Panc1 (cell line): ENCODE measurements around the gene GNAI3. TPM values are rescaled to one million over a fixed set of nuclear protein-coding genes. Genes with fewer than 3 reads are reported as not detected.

Experiments
- ATAC-seq: fragments of 200-7000 bp; cut with Tn5 transposase; 2 replicates; pipeline ENCODE4 v1.9.1; 2020; ENCODE audit warnings: mild to moderate bottlenecking, moderate library complexity
- BruUV-seq: library from RNA; stranded (reverse); fragments of 400-500 nt; replicated peaks from 2 replicates; lab custom pipeline; 2021; lab: Mats Ljungman, UMichigan
- CTCF ChIA-PET: fragments of 300-600 bp; sonication (Branson Sonifier 250); formaldehyde crosslinking; loops from one replicate; lab custom pipeline; 2022; ENCODE audit warnings: antibody characterized with exemption; lab: Charles Lee
- POLR2A ChIA-PET: fragments of 300-600 bp; sonication (Branson Sonifier 250); formaldehyde crosslinking; loops from one replicate; lab custom pipeline; 2022; ENCODE audit warnings: antibody characterized with exemption; lab: Charles Lee
- DNase-seq: peaks from one replicate; pipeline ENCODE4 v3.0.0-alpha.2; 2010; ENCODE audit warnings: low read depth, low spot score
- H3K27ac ChIP-seq: 2 replicates; pipeline ENCODE4 v1.5.1; 2011; ENCODE audit warnings: mild to moderate bottlenecking, low read length, inconsistent platforms
- H3K27me3 ChIP-seq: fragments of 200-500 bp; sonication (Bioruptor generic); 2 replicates; pipeline ENCODE4 v1.6.0; 2014; ENCODE audit warnings: low read length, inconsistent platforms; ENCODE audit not compliant: control insufficient read depth, insufficient read depth
- H3K36me3 ChIP-seq: fragments of 200-500 bp; sonication (Bioruptor generic); 2 replicates; pipeline ENCODE4 v1.5.1; 2014; ENCODE audit warnings: inconsistent platforms, mild to moderate bottlenecking, low read length, moderate library complexity; ENCODE audit not compliant: control insufficient read depth, insufficient read depth
- H3K4me1 ChIP-seq: 2 replicates; pipeline ENCODE4 v1.5.1; 2011; ENCODE audit warnings: inconsistent platforms, mild to moderate bottlenecking, low read length, moderate library complexity; ENCODE audit not compliant: control insufficient read depth, insufficient read depth
- H3K4me3 ChIP-seq, 2 experiments: 2 replicates each; pipeline ENCODE4 v1.5.1; 2011 to 2012; ENCODE audit warnings: low read depth in 2 of 2, low read length in 2 of 2, mild to moderate bottlenecking in 2 of 2, inconsistent platforms in 1 of 2, moderate library complexity in 1 of 2
- H3K9me3 ChIP-seq: fragments of 200-500 bp; sonication (Bioruptor generic); 2 replicates; pipeline ENCODE4 v1.5.1; 2014; ENCODE audit warnings: low read depth, mild to moderate bottlenecking, inconsistent platforms, low read length, moderate library complexity; ENCODE audit not compliant: control insufficient read depth, insufficient read depth
- POLR2AphosphoS5 ChIP-seq: IDR thresholded peaks from 2 replicates; pipeline ENCODE4 v1.6.1; 2012; ENCODE audit warnings: mild to moderate bottlenecking, low read depth, low read length, moderate library complexity
- SIN3A ChIP-seq: IDR thresholded peaks from 2 replicates; pipeline ENCODE4 v1.6.1; 2012; ENCODE audit warnings: low read depth, mild to moderate bottlenecking, low read length, moderate library complexity, borderline replicate concordance; ENCODE audit not compliant: insufficient read depth
- TCF7L2 ChIP-seq: IDR thresholded peaks from 2 replicates; pipeline ENCODE4 v1.6.1; 2011; ENCODE audit warnings: mild to moderate bottlenecking, low read depth, low read length, inconsistent platforms
- in situ Hi-C: cut with HindIII; loops from 2 replicates; pipeline ENCODE4 v1.10.0; 2016; ENCODE audit warnings: low sequenced_read_pairs, low pct_unique_long_range_greater_than_20kb
- intact Hi-C: fragments of 100-400 bp; cut with micrococcal nuclease; formaldehyde crosslinking; loops from one replicate; pipeline ENCODE4 v1.10.0; 2022; ENCODE audit not compliant: unreplicated experiment
- total RNA-seq: library from RNA; stranded (reverse); gene quantifications from one replicate; pipeline ENCODE4 v1.2.1, GENCODE V29; 2021; ENCODE audit not compliant: unreplicated experiment
- TF ChIP-seq, protein P1 (sequence below): fragments of 450-650 bp; IDR thresholded peaks from 2 replicates; pipeline ENCODE4 v1.5.1; 2017; ENCODE audit warnings: mild to moderate bottlenecking
- TF ChIP-seq, protein P2 (sequence below), 2 experiments: IDR thresholded peaks; 2 replicates each; pipeline ENCODE4 v1.6.1; 2011 to 2012; ENCODE audit warnings: low read depth in 2 of 2, control low read depth in 1 of 2, low read length in 1 of 2, mild to moderate bottlenecking in 1 of 2, moderate library complexity in 1 of 2; ENCODE audit not compliant: insufficient read depth in 1 of 2

Gene GNAI3
- total RNA-seq, 1 experiment from 2014 or later, result 6.4 TPM

DNA sequence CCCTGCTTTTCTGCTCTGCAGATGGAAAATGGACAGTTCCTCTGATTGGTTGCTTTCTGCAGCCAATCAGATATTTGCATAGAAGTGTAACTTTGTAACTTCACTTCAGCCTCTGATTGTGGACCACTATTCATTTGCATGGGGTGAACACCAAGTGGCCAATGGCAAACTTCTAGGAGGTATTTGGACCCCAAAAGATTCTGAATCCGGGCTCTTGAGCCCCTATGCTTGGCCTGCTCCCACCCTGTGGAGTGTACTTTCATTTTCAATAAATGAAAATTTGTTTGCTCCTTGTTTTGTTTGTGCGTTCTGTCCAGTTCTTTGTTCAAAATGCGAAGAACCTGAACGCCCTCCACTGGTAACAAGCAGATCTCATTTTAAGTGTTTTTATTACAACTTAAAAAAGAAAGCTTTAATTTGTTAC, 101.1 kb downstream of the GNAI3 start:
- no peak for TF ChIP-seq POLR2AphosphoS5
- TF ChIP-seq, protein P1, sequence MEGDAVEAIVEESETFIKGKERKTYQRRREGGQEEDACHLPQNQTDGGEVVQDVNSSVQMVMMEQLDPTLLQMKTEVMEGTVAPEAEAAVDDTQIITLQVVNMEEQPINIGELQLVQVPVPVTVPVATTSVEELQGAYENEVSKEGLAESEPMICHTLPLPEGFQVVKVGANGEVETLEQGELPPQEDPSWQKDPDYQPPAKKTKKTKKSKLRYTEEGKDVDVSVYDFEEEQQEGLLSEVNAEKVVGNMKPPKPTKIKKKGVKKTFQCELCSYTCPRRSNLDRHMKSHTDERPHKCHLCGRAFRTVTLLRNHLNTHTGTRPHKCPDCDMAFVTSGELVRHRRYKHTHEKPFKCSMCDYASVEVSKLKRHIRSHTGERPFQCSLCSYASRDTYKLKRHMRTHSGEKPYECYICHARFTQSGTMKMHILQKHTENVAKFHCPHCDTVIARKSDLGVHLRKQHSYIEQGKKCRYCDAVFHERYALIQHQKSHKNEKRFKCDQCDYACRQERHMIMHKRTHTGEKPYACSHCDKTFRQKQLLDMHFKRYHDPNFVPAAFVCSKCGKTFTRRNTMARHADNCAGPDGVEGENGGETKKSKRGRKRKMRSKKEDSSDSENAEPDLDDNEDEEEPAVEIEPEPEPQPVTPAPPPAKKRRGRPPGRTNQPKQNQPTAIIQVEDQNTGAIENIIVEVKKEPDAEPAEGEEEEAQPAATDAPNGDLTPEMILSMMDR, result peak; percentile 43
- no peak for TF ChIP-seq SIN3A
- TF ChIP-seq, protein P2, sequence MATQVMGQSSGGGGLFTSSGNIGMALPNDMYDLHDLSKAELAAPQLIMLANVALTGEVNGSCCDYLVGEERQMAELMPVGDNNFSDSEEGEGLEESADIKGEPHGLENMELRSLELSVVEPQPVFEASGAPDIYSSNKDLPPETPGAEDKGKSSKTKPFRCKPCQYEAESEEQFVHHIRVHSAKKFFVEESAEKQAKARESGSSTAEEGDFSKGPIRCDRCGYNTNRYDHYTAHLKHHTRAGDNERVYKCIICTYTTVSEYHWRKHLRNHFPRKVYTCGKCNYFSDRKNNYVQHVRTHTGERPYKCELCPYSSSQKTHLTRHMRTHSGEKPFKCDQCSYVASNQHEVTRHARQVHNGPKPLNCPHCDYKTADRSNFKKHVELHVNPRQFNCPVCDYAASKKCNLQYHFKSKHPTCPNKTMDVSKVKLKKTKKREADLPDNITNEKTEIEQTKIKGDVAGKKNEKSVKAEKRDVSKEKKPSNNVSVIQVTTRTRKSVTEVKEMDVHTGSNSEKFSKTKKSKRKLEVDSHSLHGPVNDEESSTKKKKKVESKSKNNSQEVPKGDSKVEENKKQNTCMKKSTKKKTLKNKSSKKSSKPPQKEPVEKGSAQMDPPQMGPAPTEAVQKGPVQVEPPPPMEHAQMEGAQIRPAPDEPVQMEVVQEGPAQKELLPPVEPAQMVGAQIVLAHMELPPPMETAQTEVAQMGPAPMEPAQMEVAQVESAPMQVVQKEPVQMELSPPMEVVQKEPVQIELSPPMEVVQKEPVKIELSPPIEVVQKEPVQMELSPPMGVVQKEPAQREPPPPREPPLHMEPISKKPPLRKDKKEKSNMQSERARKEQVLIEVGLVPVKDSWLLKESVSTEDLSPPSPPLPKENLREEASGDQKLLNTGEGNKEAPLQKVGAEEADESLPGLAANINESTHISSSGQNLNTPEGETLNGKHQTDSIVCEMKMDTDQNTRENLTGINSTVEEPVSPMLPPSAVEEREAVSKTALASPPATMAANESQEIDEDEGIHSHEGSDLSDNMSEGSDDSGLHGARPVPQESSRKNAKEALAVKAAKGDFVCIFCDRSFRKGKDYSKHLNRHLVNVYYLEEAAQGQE (IDR thresholded peaks at IDR 0.05; ENCODE audit: insufficient read depth in 1 of 2, low read depth in 2 of 2, low read length in 1 of 2), result no peak
- TF ChIP-seq TCF7L2, result no peak
- CTCF ChIA-PET, result interaction anchor here (0.6 to 1.4 kb wide), 2 partner anchors 40 to 104 kb away, joined by 3 read pairs; no protein-coding TSS in a partner anchor
- BruUV-seq, result no TSS peak
- Histone ChIP-seq H3K27me3 (no peaks in the 10 kb centered on the region), H3K9me3 (no peaks in the 10 kb centered on the region), H3K4me1 (peaks cover 5% of the 10 kb centered on the region; the same call in 1 of the 2 replicates), H3K36me3 (no peaks in the 10 kb centered on the region), H3K27ac (no peak overlapping the region), H3K4me3 (0 out of 4 replicates have a peak overlapping the region, but pooled peaks of 1 of the 2 experiments have one; percentile 8)
- DNase-seq (no peak), ATAC-seq (no peak)
- POLR2A ChIA-PET, result no interaction called here
- in situ Hi-C loops (no loop called here), intact Hi-C loops (no loop called here)

DNA sequence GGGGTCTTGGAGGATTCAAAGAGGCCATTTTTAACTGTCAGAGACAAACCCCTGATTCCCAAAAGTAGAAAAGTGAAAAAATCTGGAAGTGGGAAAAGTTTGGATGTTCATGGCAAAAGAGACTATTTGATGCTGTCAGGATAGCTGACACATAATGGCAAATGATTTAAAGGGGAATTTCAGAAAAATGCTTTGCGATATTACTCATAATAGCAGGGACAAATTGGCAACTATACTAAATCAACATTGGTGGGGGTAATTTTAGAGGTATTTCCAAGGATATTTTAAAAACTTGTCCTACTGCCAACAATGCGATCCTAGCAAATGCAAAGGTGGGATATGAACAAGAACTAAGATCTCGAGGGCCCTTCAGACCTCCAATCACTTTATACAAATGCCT, 102.2 kb downstream of the GNAI3 start:
- ChIA-PET POLR2A (no interaction called here), CTCF (no interaction called here)
- Histone ChIP-seq H3K27me3 (no peaks in the 10 kb centered on the region), H3K4me1 (no peaks in the 10 kb centered on the region; the same call in 1 of the 2 replicates), H3K27ac (no peak overlapping the region), H3K4me3 (no peak overlapping the region), H3K36me3 (no peaks in the 10 kb centered on the region), H3K9me3 (no peaks in the 10 kb centered on the region)
- intact Hi-C loops, result no loop called here
- TF ChIP-seq POLR2AphosphoS5 (no peak), TCF7L2 (no peak), SIN3A (no peak)
- TF ChIP-seq, protein P2 (IDR thresholded peaks at IDR 0.05; ENCODE audit: insufficient read depth in 1 of 2, low read depth in 2 of 2, low read length in 1 of 2), result no peak
- TF ChIP-seq, protein P1, result no peak
- BruUV-seq, result no TSS peak
- in situ Hi-C loops, result no loop called here
- ATAC-seq (no peak), DNase-seq (no peak)
